Kidney (tissue), 14 donors: ENCODE results near the gene ZNF705A. TPM values are rescaled to one million over a fixed set of nuclear protein-coding genes. Genes with fewer than 3 reads are reported as not detected.

Source experiments
- DNase-seq, 5 donors: peaks; one replicate each; pipeline ENCODE4 v3.0.0-alpha.2; 2013 to 2020
- FAIRE-seq: peaks from 2 replicates; lab custom pipeline; 2012; peaks lifted over from hg19 to GRCh38; lab: Jason Lieb, UNC
- H3K27ac ChIP-seq, 2 donors: one replicate each; pipeline ENCODE4 v1.7.0; 2013; ENCODE audit warnings: low read depth in 2 of 2, low read length in 2 of 2, inconsistent platforms in 1 of 2
- H3K27me3 ChIP-seq: one replicate; pipeline ENCODE4 v1.7.1; 2013; ENCODE audit warnings: low read length, inconsistent platforms; ENCODE audit not compliant: control insufficient read depth, insufficient read depth
- H3K36me3 ChIP-seq, 3 donors: one replicate each; pipeline versions ENCODE4 v1.7.0 to v1.7.1; 2013; ENCODE audit warnings: low read length in 3 of 3, control low read depth in 1 of 3, inconsistent platforms in 1 of 3; ENCODE audit not compliant: insufficient read depth in 3 of 3, control insufficient read depth in 2 of 3
- H3K4me1 ChIP-seq, 3 donors: one replicate each; pipeline versions ENCODE4 v1.7.0 to v1.7.1; 2013; ENCODE audit warnings: low read length in 3 of 3, inconsistent platforms in 1 of 3, low read depth in 1 of 3; ENCODE audit not compliant: control insufficient read depth in 2 of 3, insufficient read depth in 2 of 3
- H3K4me3 ChIP-seq, 3 donors: one replicate each; pipeline versions ENCODE4 v1.7.0 to v1.8.1; 2013; ENCODE audit warnings: low read length in 3 of 3, control low read depth in 1 of 3, inconsistent platforms in 1 of 3
- H3K9ac ChIP-seq, 3 donors: one replicate each; pipeline versions ENCODE4 v1.7.0 to v1.7.1; 2013; ENCODE audit warnings: low read length in 3 of 3, control low read depth in 1 of 3, inconsistent platforms in 1 of 3
- H3K9me3 ChIP-seq, 3 donors: one replicate each; pipeline versions ENCODE4 v1.7.0 to v1.7.1; 2013; ENCODE audit warnings: low read length in 3 of 3, control low read depth in 1 of 3, inconsistent platforms in 1 of 3; ENCODE audit not compliant: control insufficient read depth in 2 of 3, insufficient read depth in 1 of 3
- CTCF ChIP-seq: IDR thresholded peaks from 3 replicates; pipeline ENCODE4 v1.5.1; 2012; ENCODE audit warnings: mild to moderate bottlenecking, moderate library complexity, borderline replicate concordance; ENCODE audit not compliant: insufficient read depth; ENCODE audit errors: extremely low read depth
- intact Hi-C: fragments of 100-400 bp; cut with DNase I; formaldehyde crosslinking; loops from one replicate; pipeline ENCODE4 v1.11.1; 2022
- polyA plus RNA-seq: library from polyadenylated mRNA; stranded (reverse); fragments of 350-450 nt; fragmentation: Illumina TruSeq; extraction: RNeasy Lipid Tissue Mini Kit (QIAGEN cat#74804); gene quantifications from one replicate; pipeline ENCODE4 v1.2.3, GENCODE V29; 2014; ENCODE audit warnings: low read depth, low replicate concordance; ENCODE audit not compliant: insufficient read depth
- total RNA-seq: library from RNA; stranded (reverse); fragmentation: NEBNext Ultra II Directional; extraction: Animal tissue kit (Norgen Biotek cat#: 25700); gene quantifications from one replicate; pipeline ENCODE4 v1.2.1, GENCODE V29; 2021
- donor health status: control.
- donor health status: control.
- donor health status: control.
- donor health status: control.
- donor health status: control.
- donor health status: DM: yes; HTN: yes; CAD: no.
- donor health status: Normal renal cell carcinoma (clear cell type).

ZNF705A gene
- total and polyA plus RNA-seq, 2 donors from 2014 or later: not detected

- Histone ChIP-seq H3K4me1 (no peaks in the 10 kb centered on the region), H3K9ac (no peak overlapping the region), H3K9me3 (no peaks in the 10 kb centered on the region), H3K4me3 (no peak overlapping the region), H3K27ac (no peak overlapping the region), H3K36me3 (no peaks in the 10 kb centered on the region), H3K27me3 (no peaks in the 10 kb centered on the region)
- TF ChIP-seq CTCF: no peak
- intact Hi-C loops: no loop called here
- no peak for FAIRE-seq
- DNase-seq: no peak
These were observed 13.6 kb upstream of the ZNF705A start for GRCh38 chr12:8143261-8143660.

- DNase-seq: peak; percentile 45 to 94 (median 54)
- FAIRE-seq: no peak
- Histone ChIP-seq H3K9me3 (no peaks in the 10 kb centered on the region), H3K27ac (no peak overlapping the region), H3K9ac (no peak overlapping the region), H3K36me3 (no peaks in the 10 kb centered on the region), H3K27me3 (no peaks in the 10 kb centered on the region), H3K4me1 (no peaks in the 10 kb centered on the region), H3K4me3 (peak overlapping the region in 1 of 3 donors; percentile 25)
- TF ChIP-seq CTCF: no peak
- intact Hi-C loops: no loop called here
These were observed 10.9 kb upstream of the ZNF705A start for GRCh38 chr12:8145754-8146441.

GRCh38 chr12:8146442-8146771 lies 10.4 kb upstream of the ZNF705A start:
- Histone ChIP-seq H3K27ac (no peak overlapping the region), H3K4me3 (peak overlapping the region in 1 of 3 donors; percentile 25), H3K9ac (no peak overlapping the region), H3K27me3 (no peaks in the 10 kb centered on the region), H3K36me3 (no peaks in the 10 kb centered on the region), H3K4me1 (no peaks in the 10 kb centered on the region), H3K9me3 (no peaks in the 10 kb centered on the region)
- intact Hi-C loops: no loop called here
- FAIRE-seq (no peak), DNase-seq (no peak)
- no peak for TF ChIP-seq CTCF

GRCh38 chr12:8154526-8154925 lies 2.3 kb upstream of the ZNF705A start:
- Histone ChIP-seq H3K9me3 (no peaks in the 10 kb centered on the region), H3K27ac (no peak overlapping the region), H3K36me3 (no peaks in the 10 kb centered on the region), H3K27me3 (no peaks in the 10 kb centered on the region), H3K4me1 (no peaks in the 10 kb centered on the region), H3K9ac (no peak overlapping the region), H3K4me3 (no peak overlapping the region)
- no peak for FAIRE-seq
- peak in 1 of 5 donors; percentile 44 for DNase-seq
- TF ChIP-seq CTCF: no peak
- intact Hi-C loops: no loop called here
